Neural progenitor cell (in vitro differentiated cells): Measurements from ENCODE around the gene HABP2.

ENCODE experiments used
- CTCF ChIP-seq: fragments of 200-600 bp; sonication (generic); IDR thresholded peaks from 2 replicates; pipeline ENCODE4 v1.5.1; 2017; ENCODE audit warnings: antibody characterized with exemption, mild to moderate bottlenecking
- EZH2 ChIP-seq: fragments of 200-600 bp; sonication (generic); IDR thresholded peaks from 2 replicates; pipeline ENCODE4 v1.6.1; 2017; ENCODE audit warnings: antibody characterized with exemption, mild to moderate bottlenecking, moderate library complexity

GRCh38 chr10:113511419-113511818 lies 41.4 kb upstream of the HABP2 start:
- TF ChIP-seq CTCF (no peak), EZH2 (no peak)
